GM19468 (cell line): ENCODE measurements around the gene TK1.

Experiments
- ATAC-seq: cut with Tn5 transposase; IDR thresholded peaks from one replicate; pipeline ENCODE4 v1.9.1; 2021; ENCODE audit warnings: mild to moderate bottlenecking, moderate library complexity, moderate number of reproducible peaks; ENCODE audit not compliant: unreplicated experiment; ENCODE audit errors: extremely low read depth

The TK1 gene

GRCh38 chr17:78125976-78126894 is 60.6 kb downstream of the TK1 start:
- no peak for ATAC-seq

GRCh38 chr17:78125138-78125913 is 61.5 kb downstream of the TK1 start:
- ATAC-seq = no peak

GRCh38 chr17:78124836-78125137 is 62.1 kb downstream of the TK1 start:
- no peak for ATAC-seq
